ENCODE measurements around the gene FRMD6.

DNA sequence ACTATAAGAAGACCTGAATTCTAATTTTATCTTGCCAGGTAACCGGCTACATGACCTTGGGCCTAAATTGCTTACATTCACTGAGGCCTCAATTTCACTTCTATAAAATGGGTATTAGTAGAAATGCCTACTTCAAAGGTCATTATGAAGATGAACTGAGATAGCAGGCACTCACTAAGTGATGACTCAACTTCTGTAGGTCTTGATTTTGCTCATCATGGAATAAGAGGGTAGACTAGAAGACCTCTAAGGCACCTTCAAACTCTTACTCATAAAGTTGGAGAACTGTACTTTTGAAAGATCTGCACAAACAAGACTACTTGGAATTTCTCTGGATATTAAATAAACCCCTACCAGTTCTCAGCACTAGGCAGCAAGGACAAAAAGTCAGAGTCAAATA is 39.3 kb upstream of the FRMD6 start:
- TF ChIP-seq POLR2A (IDR thresholded peaks at IDR 0.05; ENCODE audit: low read depth, low read length) (no peak), POLR2AphosphoS5 (IDR thresholded peaks at IDR 0.05; ENCODE audit: low read depth, low read length) (no peak), TAF1 (IDR thresholded peaks at IDR 0.05; ENCODE audit: borderline replicate concordance, low read depth, low read length) (no peak)

All from GM12892 (cell line).